Stomach (tissue), 9 donors: Measurements from ENCODE around the gene CAPZB. TPM values are rescaled to one million over a fixed set of nuclear protein-coding genes. Genes with fewer than 3 reads are reported as not detected.
"Not testable (repeated sequence)": the region's sequence is repeated elsewhere in the genome, so short reads cannot be mapped to it uniquely, and the experiment has no call there.

Experiments
- DNase-seq, 2 donors: peaks; one replicate each; pipeline versions ENCODE4 v3.0.0 to v3.0.0-alpha.2; 2013 to 2019
- H3K27ac ChIP-seq, 5 donors: fragments of 200-600 bp in 4 of 5; sonication (generic) in 4 of 5; one replicate each; pipeline ENCODE4 v1.5.1; 2013 to 2019; ENCODE audit warnings: mild to moderate bottlenecking in 1 of 5, moderate library complexity in 1 of 5
- H3K27me3 ChIP-seq, 3 donors: fragments of 200-600 bp; sonication (generic); one replicate each; pipeline ENCODE4 v1.5.1; 2017 to 2019; ENCODE audit warnings: mixed run types in 1 of 3
- H3K36me3 ChIP-seq, 4 donors: fragments of 200-600 bp; sonication (generic); 1 replicate in 3 of 4; 2 replicates in 1 of 4; pipeline ENCODE4 v1.5.1; 2016 to 2019
- H3K4me1 ChIP-seq, 4 donors: fragments of 200-600 bp; sonication (generic); one replicate each; pipeline ENCODE4 v1.5.1; 2016 to 2019
- H3K4me3 ChIP-seq, 4 donors: fragments of 200-600 bp; sonication (generic) in 3 of 4; one replicate each; pipeline ENCODE4 v1.5.1; 2016 to 2019; ENCODE audit warnings: mild to moderate bottlenecking in 1 of 4
- H3K9me3 ChIP-seq, 4 donors: fragments of 200-600 bp; sonication (generic); one replicate each; pipeline ENCODE4 v1.5.1; 2016 to 2019
- CTCF ChIP-seq, 7 experiments: fragments of 450-650 bp in 4 of 7; fragments of 200-600 bp in 3 of 7; sonication (generic) in 3 of 7; IDR thresholded peaks; one replicate each; pipeline ENCODE4 v1.5.1; 2016 to 2019; ENCODE audit warnings: antibody characterized with exemption in 7 of 7, control low read depth in 2 of 7, mild to moderate bottlenecking in 1 of 7
- EP300 ChIP-seq: sonication (generic); formaldehyde crosslinking; IDR thresholded peaks from one replicate; pipeline ENCODE4 v1.6.1; 2017; ENCODE audit warnings: antibody characterized with exemption
- POLR2A ChIP-seq, 4 donors: fragments of 450-650 bp; IDR thresholded peaks; one replicate each; pipeline ENCODE4 v1.6.1; 2016; ENCODE audit warnings: antibody characterized with exemption in 4 of 4, control low read depth in 2 of 4, mild to moderate bottlenecking in 1 of 4, moderate library complexity in 1 of 4
- POLR2AphosphoS5 ChIP-seq, 3 donors: sonication (generic); formaldehyde crosslinking; IDR thresholded peaks; one replicate each; pipeline ENCODE4 v1.6.1; 2016; ENCODE audit warnings: antibody characterized with exemption in 3 of 3
- WGBS, 5 donors: extraction: QIAGEN DNeasy Blood & Tissue Kit in 3 of 5; methylation state at CpG; one replicate each; pipeline versions ENCODE4 v1.1.5 to v1.1.7; 2013 to 2018; 5-methylcytosine and 5-hydroxymethylcytosine counted together
- intact Hi-C: fragments of 100-400 bp; cut with DNase I; formaldehyde crosslinking; loops from one replicate; pipeline ENCODE4 v1.15.1; 2023; ENCODE audit warnings: low total_unique reads
- polyA plus RNA-seq, 3 donors: library from polyadenylated mRNA; stranded (reverse); fragments of 200-250 nt; gene quantifications; one replicate each; pipeline ENCODE4 v1.2.3, GENCODE V29; 2013
- total RNA-seq, 5 donors: library from RNA; depleted of rRNA; stranded (reverse); fragments of >200 nt; gene quantifications; one replicate each; pipeline versions ENCODE4 v1.1.0 to v1.2.3, GENCODE V29; 2014 to 2016
- donor health status: healthy with polysubstance abuse.
- donor health status: Bipolar disorder and iron deficiency.
- donor health status: healthy.

Gene CAPZB
- total and polyA plus RNA-seq, 8 donors = 84.9 to 345 (median 155) TPM

- WGBS, 5 donors = 86 to 96% (median 92%) methylated on average over 9 to 11 of the region's 11 CpGs
- intact Hi-C loops = no loop called here
These were observed 179.5 kb downstream of the CAPZB start for GRCh38 chr1:19305880-19306279.

GRCh38 chr1:19304081-19304480 lies 181.3 kb downstream of the CAPZB start:
- H3K9me3 ChIP-seq, H3K4me1 ChIP-seq, DNase-seq, H3K27ac ChIP-seq, intact Hi-C loops, H3K27me3 ChIP-seq, H3K4me3 ChIP-seq: not testable (repeated sequence)
- H3K36me3 ChIP-seq = peaks cover 46 to 73% (median 69%) of the 10 kb centered on the region in 4 donors
- WGBS, 5 donors = 95 to 98% (median 97%) methylated on average over 9 to 10 of the region's 10 CpGs

More at GRCh38 chr1:19305880-19306279, 179.5 kb downstream of the CAPZB start:
- Histone ChIP-seq H3K27ac (no peak overlapping the region), H3K4me3 (no peak overlapping the region), H3K36me3 (peaks cover 46 to 69% (median 67%) of the 10 kb centered on the region in 4 donors), H3K4me1 (peaks cover 4 to 24% (median 12%) of the 10 kb centered on the region in 4 donors), H3K27me3 (no peaks in the 10 kb centered on the region), H3K9me3 (no peaks in the 10 kb centered on the region)
- TF ChIP-seq EP300 (no peak), POLR2AphosphoS5 (IDR thresholded peaks at IDR 0.05) (no peak), CTCF (IDR thresholded peaks at IDR 0.05) (no peak), POLR2A (IDR thresholded peaks at IDR 0.05) (no peak)
- no peak for DNase-seq

- Histone ChIP-seq H3K36me3 (peaks cover 16 to 43% (median 35%) of the 10 kb centered on the region in 4 donors), H3K4me1 (no peaks in the 10 kb centered on the region), H3K27ac (no peak overlapping the region), H3K4me3 (no peak overlapping the region), H3K27me3 (no peaks in the 10 kb centered on the region), H3K9me3 (peaks cover 0 to 7% (median 4%) of the 10 kb centered on the region in 4 donors)
- TF ChIP-seq CTCF (IDR thresholded peaks at IDR 0.05) (no peak), POLR2AphosphoS5 (IDR thresholded peaks at IDR 0.05) (no peak), POLR2A (IDR thresholded peaks at IDR 0.05) (no peak), EP300 (no peak)
- intact Hi-C loops = no loop called here
- 77 to 95% (median 93%) methylated on average over 2 of the region's 2 CpGs for WGBS, 5 donors
- no peak for DNase-seq
These were observed 185.1 kb downstream of the CAPZB start for GRCh38 chr1:19300211-19300610.

DNA sequence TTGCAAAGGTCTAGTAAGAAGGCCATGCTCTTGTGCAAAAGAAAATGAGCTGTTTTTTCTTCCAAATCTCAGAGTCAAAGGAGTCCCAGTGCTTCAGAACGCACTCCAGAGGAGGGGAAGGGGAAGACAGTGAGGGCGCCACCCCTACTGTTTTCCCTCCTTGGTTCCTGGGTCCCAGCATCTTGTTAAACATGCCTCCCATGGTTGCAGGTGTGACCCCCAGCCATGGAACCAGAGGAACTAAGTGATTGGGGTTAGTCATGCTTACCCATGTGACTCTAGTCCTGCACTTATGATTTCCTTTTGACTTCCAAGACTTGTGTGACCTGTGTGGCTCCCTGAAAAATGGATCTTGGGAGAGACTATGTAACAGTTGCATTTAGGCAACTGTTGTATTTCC lies 190.7 kb downstream of the CAPZB start:
- Histone ChIP-seq H3K4me1 (peaks cover 0 to 3% (median 0%) of the 10 kb centered on the region in 4 donors), H3K9me3 (peaks cover 0 to 25% (median 19%) of the 10 kb centered on the region in 4 donors), H3K27me3 (no peaks in the 10 kb centered on the region), H3K27ac (no peak overlapping the region), H3K36me3 (peaks cover 0 to 20% (median 0%) of the 10 kb centered on the region in 4 donors), H3K4me3 (no peak overlapping the region)
- DNase-seq = no peak
- intact Hi-C loops = no loop called here
- 81 to 100% (median 96%) methylated on average over 2 of the region's 2 CpGs for WGBS, 5 donors
- no peak for TF ChIP-seq POLR2A (IDR thresholded peaks at IDR 0.05)
- no peak for TF ChIP-seq POLR2AphosphoS5 (IDR thresholded peaks at IDR 0.05)
- no peak for TF ChIP-seq CTCF (IDR thresholded peaks at IDR 0.05)
- TF ChIP-seq EP300 = no peak

- peaks cover 7 to 24% (median 9%) of the 10 kb centered on the region in 4 donors for H3K36me3 ChIP-seq
- H3K4me1 ChIP-seq = peaks cover 0 to 26% (median 15%) of the 10 kb centered on the region in 4 donors
- peaks cover 0 to 10% (median 5%) of the 10 kb centered on the region in 4 donors for H3K9me3 ChIP-seq
- peak in 1 of 2 donors; percentile 14 for DNase-seq
- no peaks in the 10 kb centered on the region for H3K27me3 ChIP-seq
- H3K27ac ChIP-seq = peak overlapping the region; percentile 76 to 91 (median 84)
- WGBS, 5 donors = 22 to 39% (median 28%) methylated on average over 2 of the region's 2 CpGs
- TF ChIP-seq EP300 = no peak
- no peak for TF ChIP-seq POLR2AphosphoS5 (IDR thresholded peaks at IDR 0.05)
- no peak for TF ChIP-seq POLR2A (IDR thresholded peaks at IDR 0.05)
- no peak for TF ChIP-seq CTCF (IDR thresholded peaks at IDR 0.05)
- peak overlapping the region; percentile 42 to 58 (median 52) for H3K4me3 ChIP-seq
- intact Hi-C loops = no loop called here
These were observed 196.1 kb downstream of the CAPZB start for GRCh38 chr1:19289244-19289643.
